Neural progenitor cell (in vitro differentiated cells): ENCODE data around the gene SOX10. TPM values are rescaled to one million over a fixed set of nuclear protein-coding genes. Genes with fewer than 3 reads are reported as not detected.

ENCODE experiments used
- DNase-seq: peaks from one replicate; pipeline ENCODE4 v3.0.0-alpha.2; 2016; ENCODE audit warnings: low spot score
- H2AFZ ChIP-seq: fragments of 200-600 bp; sonication (generic); replicated peaks from 2 replicates; pipeline ENCODE4 v1.6.1; 2016; ENCODE audit warnings: antibody characterized with exemption
- H3F3A ChIP-seq: fragments of 200-600 bp; sonication (generic); 2 replicates; pipeline ENCODE4 v1.6.1; 2016; ENCODE audit warnings: antibody characterized with exemption, low read depth
- H3K27ac ChIP-seq: fragments of 200-600 bp; sonication (generic); 2 replicates; pipeline ENCODE4 v1.5.1; 2016; ENCODE audit warnings: mild to moderate bottlenecking
- H3K27me3 ChIP-seq: fragments of 200-600 bp; sonication (generic); 2 replicates; pipeline ENCODE4 v1.6.1; 2016; ENCODE audit warnings: mild to moderate bottlenecking, moderate library complexity
- H3K36me3 ChIP-seq: fragments of 200-600 bp; sonication (generic); 2 replicates; pipeline ENCODE4 v1.5.1; 2016
- H3K4me1 ChIP-seq: fragments of 200-600 bp; sonication (generic); 2 replicates; pipeline ENCODE4 v1.6.1; 2016; ENCODE audit warnings: mixed run types
- H3K4me2 ChIP-seq: fragments of 200-600 bp; sonication (generic); 2 replicates; pipeline ENCODE4 v1.6.1; 2016
- H3K4me3 ChIP-seq: fragments of 200-600 bp; sonication (generic); 2 replicates; pipeline ENCODE4 v1.5.1; 2016
- H3K79me2 ChIP-seq: fragments of 200-600 bp; sonication (generic); 2 replicates; pipeline ENCODE4 v1.6.1; 2016; ENCODE audit warnings: low read depth
- H3K9ac ChIP-seq: fragments of 200-600 bp; sonication (generic); 2 replicates; pipeline ENCODE4 v1.6.1; 2016
- H3K9me3 ChIP-seq: fragments of 200-600 bp; sonication (generic); 2 replicates; pipeline ENCODE4 v1.5.1; 2016; ENCODE audit warnings: low read depth
- H4K20me1 ChIP-seq: fragments of 200-600 bp; sonication (generic); 2 replicates; pipeline ENCODE4 v1.6.1; 2016; ENCODE audit warnings: low read depth
- H3K27ac Mint-ChIP-seq: 3 replicates; pipeline ENCODE4 v1.8.0; 2021; ENCODE audit warnings: mixed read lengths
- H3K27me3 Mint-ChIP-seq: 2 replicates; pipeline ENCODE4 v1.8.0; 2022; ENCODE audit warnings: low read depth, mild to moderate bottlenecking, inconsistent platforms, moderate library complexity, mixed read lengths; ENCODE audit not compliant: insufficient read depth
- H3K36me3 Mint-ChIP-seq: 3 replicates; pipeline ENCODE4 v1.8.0; 2021; ENCODE audit warnings: mixed read lengths
- H3K4me1 Mint-ChIP-seq: 3 replicates; pipeline ENCODE4 v1.8.0; 2021; ENCODE audit warnings: mixed read lengths
- H3K4me3 Mint-ChIP-seq: 3 replicates; pipeline ENCODE4 v1.8.0; 2021; ENCODE audit warnings: mild to moderate bottlenecking, moderate library complexity, mixed read lengths
- H3K9me3 Mint-ChIP-seq: 3 replicates; pipeline ENCODE4 v1.8.0; 2020; ENCODE audit warnings: mixed read lengths
- EZH2 ChIP-seq: fragments of 200-600 bp; sonication (generic); IDR thresholded peaks from 2 replicates; pipeline ENCODE4 v1.6.1; 2017; ENCODE audit warnings: antibody characterized with exemption, mild to moderate bottlenecking, moderate library complexity
- EZH2phosphoT487 ChIP-seq: fragments of 200-600 bp; sonication (generic); IDR thresholded peaks from 2 replicates; pipeline ENCODE4 v1.6.1; 2017; ENCODE audit warnings: antibody characterized with exemption
- total RNA-seq: library from RNA; depleted of rRNA; stranded (reverse); fragments of >200 nt; gene quantifications from 2 replicates; pipeline ENCODE4 v1.2.3, GENCODE V29; 2015; ENCODE audit warnings: low replicate concordance
- TF ChIP-seq, protein P1 (sequence below): fragments of 200-600 bp; sonication (generic); IDR thresholded peaks from 2 replicates; pipeline ENCODE4 v1.5.1; 2017; ENCODE audit warnings: antibody characterized with exemption, mild to moderate bottlenecking

Gene SOX10
- total RNA-seq, 1 donor from 2014 or later, result 0.99 TPM

GRCh38 chr22:37932401-37932800, 52.0 kb downstream of the SOX10 start:
- no peaks in the 10 kb centered on the region for H3K27me3 ChIP-seq
- H3K4me2 ChIP-seq, result no peak overlapping the region
- H3K4me1 Mint-ChIP-seq, result peaks cover 12% of the 10 kb centered on the region
- no peak overlapping the region for H3K4me3 Mint-ChIP-seq
- H3F3A ChIP-seq, result no peaks in the 10 kb centered on the region
- no peaks in the 10 kb centered on the region for H3K79me2 ChIP-seq
- no peaks in the 10 kb centered on the region for H3K4me1 ChIP-seq
- no peak overlapping the region for H3K9ac ChIP-seq
- no peak overlapping the region for H2AFZ ChIP-seq
- no peak overlapping the region for H3K4me3 ChIP-seq
- H3K27ac Mint-ChIP-seq, result no peak overlapping the region
- no peak for TF ChIP-seq EZH2
- no peak for TF ChIP-seq EZH2phosphoT487
- TF ChIP-seq, protein P1, sequence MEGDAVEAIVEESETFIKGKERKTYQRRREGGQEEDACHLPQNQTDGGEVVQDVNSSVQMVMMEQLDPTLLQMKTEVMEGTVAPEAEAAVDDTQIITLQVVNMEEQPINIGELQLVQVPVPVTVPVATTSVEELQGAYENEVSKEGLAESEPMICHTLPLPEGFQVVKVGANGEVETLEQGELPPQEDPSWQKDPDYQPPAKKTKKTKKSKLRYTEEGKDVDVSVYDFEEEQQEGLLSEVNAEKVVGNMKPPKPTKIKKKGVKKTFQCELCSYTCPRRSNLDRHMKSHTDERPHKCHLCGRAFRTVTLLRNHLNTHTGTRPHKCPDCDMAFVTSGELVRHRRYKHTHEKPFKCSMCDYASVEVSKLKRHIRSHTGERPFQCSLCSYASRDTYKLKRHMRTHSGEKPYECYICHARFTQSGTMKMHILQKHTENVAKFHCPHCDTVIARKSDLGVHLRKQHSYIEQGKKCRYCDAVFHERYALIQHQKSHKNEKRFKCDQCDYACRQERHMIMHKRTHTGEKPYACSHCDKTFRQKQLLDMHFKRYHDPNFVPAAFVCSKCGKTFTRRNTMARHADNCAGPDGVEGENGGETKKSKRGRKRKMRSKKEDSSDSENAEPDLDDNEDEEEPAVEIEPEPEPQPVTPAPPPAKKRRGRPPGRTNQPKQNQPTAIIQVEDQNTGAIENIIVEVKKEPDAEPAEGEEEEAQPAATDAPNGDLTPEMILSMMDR, result no peak
- no peak overlapping the region for H3K27ac ChIP-seq
- H3K27me3 Mint-ChIP-seq, result peaks cover 4% of the 10 kb centered on the region
- DNase-seq, result no peak
- H3K36me3 Mint-ChIP-seq, result peaks cover 9% of the 10 kb centered on the region
- peaks cover 8% of the 10 kb centered on the region for H4K20me1 ChIP-seq
- H3K9me3 ChIP-seq, result no peaks in the 10 kb centered on the region
- no peaks in the 10 kb centered on the region for H3K9me3 Mint-ChIP-seq
- no peaks in the 10 kb centered on the region for H3K36me3 ChIP-seq

GRCh38 chr22:37931893-37932389, 52.4 kb downstream of the SOX10 start:
- DNase-seq, result no peak
- no peaks in the 10 kb centered on the region for H3F3A ChIP-seq
- no peaks in the 10 kb centered on the region for H3K9me3 ChIP-seq
- no peak overlapping the region for H3K27ac Mint-ChIP-seq
- H3K79me2 ChIP-seq, result no peaks in the 10 kb centered on the region
- no peak overlapping the region for H3K27ac ChIP-seq
- peaks cover 9% of the 10 kb centered on the region for H3K36me3 Mint-ChIP-seq
- H3K4me2 ChIP-seq, result no peak overlapping the region
- H3K4me3 Mint-ChIP-seq, result no peak overlapping the region
- H3K27me3 ChIP-seq, result no peaks in the 10 kb centered on the region
- H3K4me3 ChIP-seq, result no peak overlapping the region
- peaks cover 4% of the 10 kb centered on the region for H3K27me3 Mint-ChIP-seq
- peaks cover 8% of the 10 kb centered on the region for H4K20me1 ChIP-seq
- H2AFZ ChIP-seq, result no peak overlapping the region
- H3K9me3 Mint-ChIP-seq, result no peaks in the 10 kb centered on the region
- H3K4me1 Mint-ChIP-seq, result peaks cover 12% of the 10 kb centered on the region
- H3K4me1 ChIP-seq, result no peaks in the 10 kb centered on the region
- no peaks in the 10 kb centered on the region for H3K36me3 ChIP-seq
- H3K9ac ChIP-seq, result no peak overlapping the region
- no peak for TF ChIP-seq EZH2
- TF ChIP-seq EZH2phosphoT487, result no peak
- TF ChIP-seq, protein P1, result no peak

DNA sequence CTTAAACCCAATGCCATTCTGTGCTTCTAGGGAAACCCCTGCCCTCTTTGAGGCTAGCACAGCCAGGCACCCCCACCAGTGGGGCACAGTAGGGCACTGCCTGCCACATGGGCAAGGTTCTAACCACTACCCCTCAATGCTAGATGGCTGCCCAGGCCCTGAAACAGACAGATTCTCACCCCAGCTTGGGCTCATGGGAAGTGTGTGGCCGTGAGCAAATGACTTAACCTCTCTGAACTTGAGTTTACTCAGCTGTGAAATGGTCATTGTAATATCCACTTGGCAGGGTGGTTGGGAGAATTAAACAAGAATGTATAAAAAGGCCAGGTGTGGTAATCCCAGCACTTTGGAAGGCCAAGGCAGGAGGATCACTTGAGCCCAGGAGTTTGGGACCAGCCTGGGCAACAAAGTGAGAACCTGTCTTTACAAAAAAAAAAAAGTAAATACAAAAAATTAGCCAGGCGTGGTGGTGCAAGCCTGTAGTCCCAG, 53.4 kb downstream of the SOX10 start:
- H3K9me3 ChIP-seq, result no peaks in the 10 kb centered on the region
- no peaks in the 10 kb centered on the region for H3K27me3 ChIP-seq
- H3K9ac ChIP-seq, result no peak overlapping the region
- H3K4me3 Mint-ChIP-seq, result no peak overlapping the region
- peaks cover 8% of the 10 kb centered on the region for H4K20me1 ChIP-seq
- H3K4me3 ChIP-seq, result no peak overlapping the region
- H3K4me2 ChIP-seq, result no peak overlapping the region
- no peak for DNase-seq
- H3K27ac ChIP-seq, result no peak overlapping the region
- H3F3A ChIP-seq, result no peaks in the 10 kb centered on the region
- no peaks in the 10 kb centered on the region for H3K4me1 ChIP-seq
- no peak overlapping the region for H3K27ac Mint-ChIP-seq
- no peak overlapping the region for H2AFZ ChIP-seq
- H3K36me3 ChIP-seq, result no peaks in the 10 kb centered on the region
- H3K27me3 Mint-ChIP-seq, result peaks cover 6% of the 10 kb centered on the region
- H3K9me3 Mint-ChIP-seq, result no peaks in the 10 kb centered on the region
- H3K4me1 Mint-ChIP-seq, result peaks cover 12% of the 10 kb centered on the region
- peaks cover 9% of the 10 kb centered on the region for H3K36me3 Mint-ChIP-seq
- TF ChIP-seq EZH2phosphoT487 (no peak), EZH2 (no peak)
- TF ChIP-seq, protein P1, result no peak
- H3K79me2 ChIP-seq, result no peaks in the 10 kb centered on the region
